Measurements from ENCODE around the gene RCOR2.
A peak's percentile ranks its signal among the peaks of the same experiment; 100 is the strongest.

GRCh38 chr11:63919267-63920125, 2.5 kb upstream of the RCOR2 start:
- TF ChIP-seq POLR2A (IDR thresholded peaks at IDR 0.05) (no peak), CTCF (IDR thresholded peaks at IDR 0.05) (peak in 1 of 4 experiments; percentile 18)

Measured in gastroesophageal sphincter (tissue), 3 donors.